Erythroblast (primary cell): Measurements from ENCODE around the gene C10orf143.

ENCODE experiments used
- GATA1 ChIP-seq: IDR thresholded peaks from 2 replicates; pipeline ENCODE4 v1.6.1; 2011; ENCODE audit warnings: low read depth, mild to moderate bottlenecking, control low read depth, low read length, moderate library complexity
- POLR2A ChIP-seq: IDR thresholded peaks from 2 replicates; pipeline ENCODE4 v1.6.1; 2011; ENCODE audit warnings: mild to moderate bottlenecking, low read length

DNA sequence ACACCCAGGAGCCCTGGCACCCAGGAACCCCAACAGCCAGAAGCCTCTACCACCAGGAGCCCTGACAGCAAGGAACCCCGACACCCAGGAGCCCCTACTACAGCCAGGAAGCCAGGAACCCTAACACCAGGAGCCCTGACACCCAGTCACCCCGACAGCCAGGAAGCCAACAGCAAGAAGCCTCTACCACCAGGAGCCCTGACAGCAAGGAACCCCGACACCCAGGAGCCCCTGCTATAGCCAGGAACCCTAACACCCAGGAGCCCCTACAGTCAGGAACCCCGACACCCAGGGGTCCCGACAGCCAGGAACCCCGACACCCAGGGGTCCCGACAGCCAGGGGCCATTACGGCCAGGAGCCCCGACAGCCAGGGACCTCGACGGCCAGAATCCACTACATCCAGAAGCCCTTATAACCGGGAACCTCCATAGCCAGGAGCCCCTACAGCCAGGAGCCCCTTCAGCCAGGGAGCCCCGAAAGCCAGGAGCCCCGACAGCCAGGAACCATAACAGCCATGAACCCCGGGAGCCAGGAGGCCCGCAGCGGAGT, 25.1 kb upstream of the C10orf143 start:
- TF ChIP-seq POLR2A (no peak), GATA1 (no peak)
